ENCODE data around the gene SPATC1L.

The SPATC1L gene

DNA sequence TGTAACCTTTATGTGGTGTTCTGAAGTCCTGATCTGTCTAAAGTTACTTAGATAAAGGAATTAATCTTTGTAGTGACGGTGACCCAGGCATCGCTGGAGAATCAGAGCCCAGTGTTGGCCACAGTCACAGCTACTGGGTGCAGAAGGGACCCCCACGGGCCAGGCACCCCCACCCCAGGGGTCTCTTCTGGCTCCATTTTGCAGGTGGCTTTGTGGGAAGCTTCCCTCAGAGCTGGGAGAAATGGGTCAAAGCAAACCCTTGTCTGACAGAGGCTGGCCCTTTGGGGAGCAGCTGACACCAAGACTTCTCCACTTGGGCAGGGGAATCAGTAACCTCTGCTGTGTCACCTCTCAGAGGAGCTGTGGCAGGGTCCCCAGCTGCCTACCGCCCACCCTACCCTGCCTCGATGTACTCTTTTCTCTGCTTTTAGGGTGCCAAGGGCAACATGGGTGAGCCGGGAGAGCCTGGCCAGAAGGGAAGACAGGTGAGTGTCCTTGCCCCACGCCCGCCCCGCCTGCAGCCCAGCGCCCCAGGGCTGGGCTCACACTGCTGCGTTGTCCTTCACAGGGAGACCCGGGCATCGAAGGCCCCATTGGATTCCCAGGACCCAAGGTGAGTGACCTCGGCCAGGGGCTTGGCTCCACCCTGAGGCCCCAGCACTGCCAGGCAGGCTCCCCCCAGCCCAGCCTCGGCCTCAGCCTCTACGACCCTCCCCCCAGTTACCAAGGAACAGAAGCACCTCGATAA, 68.6 kb downstream of the SPATC1L start:
- no peaks in the 10 kb centered on the region for H3K9me3 ChIP-seq (ENCODE audit: control insufficient read depth in 1 of 2, low read length in 2 of 2)
- H3K27ac ChIP-seq (ENCODE audit: low read length), result no peak overlapping the region
- H3K4me1 ChIP-seq (ENCODE audit: control insufficient read depth in 1 of 2, insufficient read depth in 2 of 2, low read length in 2 of 2), result peaks cover 0 to 5% of the 10 kb centered on the region in 2 donors
- H3K36me3 ChIP-seq (ENCODE audit: control insufficient read depth in 1 of 2, insufficient read depth in 2 of 2, low read length in 2 of 2), result peaks cover 27 to 86% of the 10 kb centered on the region in 2 donors
- no peak overlapping the region for H3K4me3 ChIP-seq (ENCODE audit: low read depth in 1 of 2, low read length in 2 of 2)
- no peaks in the 10 kb centered on the region for H3K27me3 ChIP-seq (ENCODE audit: low read depth, low read length)

DNA sequence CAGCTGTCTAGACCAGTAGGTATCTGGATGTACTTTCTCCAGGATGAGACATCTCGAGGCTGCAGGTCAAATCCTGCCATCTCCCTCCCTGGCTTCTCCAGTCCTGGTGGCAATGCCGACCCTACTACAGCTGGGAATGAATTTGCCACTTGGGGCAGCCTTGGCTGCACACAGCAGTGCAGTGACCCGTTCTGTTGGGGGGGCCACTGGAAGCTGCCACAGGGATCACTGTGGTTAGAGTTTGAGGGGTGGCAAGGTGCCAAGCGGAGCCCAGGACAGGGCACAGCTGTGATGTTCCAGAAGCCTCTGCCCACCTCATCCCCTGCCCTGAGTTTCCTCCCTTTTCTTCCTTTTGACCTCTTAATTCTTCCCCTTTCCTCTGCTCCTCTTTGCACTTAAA, 69.3 kb downstream of the SPATC1L start:
- Histone ChIP-seq H3K9me3 (ENCODE audit: control insufficient read depth in 1 of 2, low read length in 2 of 2) (no peaks in the 10 kb centered on the region), H3K4me1 (ENCODE audit: control insufficient read depth in 1 of 2, insufficient read depth in 2 of 2, low read length in 2 of 2) (peaks cover 0 to 11% of the 10 kb centered on the region in 2 donors), H3K27me3 (ENCODE audit: low read depth, low read length) (no peaks in the 10 kb centered on the region), H3K4me3 (ENCODE audit: low read depth in 1 of 2, low read length in 2 of 2) (no peak overlapping the region), H3K27ac (ENCODE audit: low read length) (no peak overlapping the region), H3K36me3 (ENCODE audit: control insufficient read depth in 1 of 2, insufficient read depth in 2 of 2, low read length in 2 of 2) (peaks cover 27 to 79% of the 10 kb centered on the region in 2 donors)

DNA sequence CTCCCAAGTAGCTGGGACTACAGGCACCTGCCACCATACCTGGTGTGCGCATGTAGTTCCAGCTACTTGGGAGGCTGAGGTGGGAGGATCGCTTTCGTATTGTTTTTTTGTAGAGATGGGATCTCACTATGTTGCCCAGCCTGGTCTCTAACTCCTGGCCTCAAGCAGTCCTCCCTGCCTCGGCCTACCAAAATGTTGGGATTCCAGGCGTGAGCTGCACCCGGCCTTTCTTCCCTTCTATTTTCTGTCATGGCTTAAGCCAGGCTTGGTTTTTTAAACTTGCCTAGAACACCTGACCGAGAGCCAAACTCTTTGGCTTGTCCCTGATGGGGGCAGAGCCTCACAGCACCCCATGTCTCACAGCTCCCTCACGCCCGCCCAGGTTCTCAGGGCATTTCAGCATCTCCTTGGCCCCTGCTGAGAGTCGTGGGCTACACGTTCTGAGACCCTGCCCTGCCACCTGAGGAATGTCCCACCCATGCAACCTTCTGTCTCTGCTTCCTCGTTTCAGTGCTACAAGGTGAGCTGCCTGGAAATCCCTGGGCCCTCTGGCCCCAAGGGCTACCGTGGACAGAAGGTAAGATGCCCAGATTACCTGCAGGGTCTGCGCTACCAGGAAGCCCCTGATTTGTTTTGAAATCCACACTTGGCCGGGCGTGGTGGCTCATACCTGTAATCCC, 70.6 kb downstream of the SPATC1L start:
- Histone ChIP-seq H3K36me3 (ENCODE audit: control insufficient read depth in 1 of 2, insufficient read depth in 2 of 2, low read length in 2 of 2) (peaks cover 21 to 66% of the 10 kb centered on the region in 2 donors), H3K4me1 (ENCODE audit: control insufficient read depth in 1 of 2, insufficient read depth in 2 of 2, low read length in 2 of 2) (peaks cover 0 to 24% of the 10 kb centered on the region in 2 donors), H3K27me3 (ENCODE audit: low read depth, low read length) (no peaks in the 10 kb centered on the region), H3K9me3 (ENCODE audit: control insufficient read depth in 1 of 2, low read length in 2 of 2) (no peaks in the 10 kb centered on the region), H3K27ac (ENCODE audit: low read length) (no peak overlapping the region), H3K4me3 (ENCODE audit: low read depth in 1 of 2, low read length in 2 of 2) (no peak overlapping the region)

DNA sequence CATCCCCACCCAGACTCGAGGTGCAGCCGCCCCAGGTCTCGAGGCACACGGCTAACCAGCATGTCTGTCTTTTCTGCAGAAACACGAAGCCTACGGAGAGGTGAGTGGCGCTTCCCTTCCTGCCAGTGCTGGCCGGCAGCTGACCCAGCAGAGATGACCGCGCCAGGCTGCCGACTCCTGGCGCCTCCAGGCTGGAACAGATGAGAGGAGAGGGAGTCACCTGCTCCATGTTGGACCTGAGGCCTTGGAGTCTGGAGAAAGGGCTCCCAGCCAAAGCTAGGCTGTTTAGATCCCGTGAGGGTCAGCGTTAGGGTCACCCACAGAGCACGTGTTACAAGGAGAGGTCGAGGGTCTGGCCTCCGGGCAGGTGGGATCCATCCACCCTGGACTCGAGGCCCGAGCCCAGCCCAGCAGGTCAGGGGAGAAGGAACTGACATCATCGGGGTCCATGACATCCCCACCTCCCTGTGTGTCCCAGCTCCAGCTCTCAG, 71.5 kb downstream of the SPATC1L start:
- H3K4me3 ChIP-seq (ENCODE audit: low read depth in 1 of 2, low read length in 2 of 2), result no peak overlapping the region
- H3K4me1 ChIP-seq (ENCODE audit: control insufficient read depth in 1 of 2, insufficient read depth in 2 of 2, low read length in 2 of 2), result peaks cover 0 to 24% of the 10 kb centered on the region in 2 donors
- no peaks in the 10 kb centered on the region for H3K9me3 ChIP-seq (ENCODE audit: control insufficient read depth in 1 of 2, low read length in 2 of 2)
- peaks cover 20 to 57% of the 10 kb centered on the region in 2 donors for H3K36me3 ChIP-seq (ENCODE audit: control insufficient read depth in 1 of 2, insufficient read depth in 2 of 2, low read length in 2 of 2)
- H3K27me3 ChIP-seq (ENCODE audit: low read depth, low read length), result no peaks in the 10 kb centered on the region
- no peak overlapping the region for H3K27ac ChIP-seq (ENCODE audit: low read length)

DNA sequence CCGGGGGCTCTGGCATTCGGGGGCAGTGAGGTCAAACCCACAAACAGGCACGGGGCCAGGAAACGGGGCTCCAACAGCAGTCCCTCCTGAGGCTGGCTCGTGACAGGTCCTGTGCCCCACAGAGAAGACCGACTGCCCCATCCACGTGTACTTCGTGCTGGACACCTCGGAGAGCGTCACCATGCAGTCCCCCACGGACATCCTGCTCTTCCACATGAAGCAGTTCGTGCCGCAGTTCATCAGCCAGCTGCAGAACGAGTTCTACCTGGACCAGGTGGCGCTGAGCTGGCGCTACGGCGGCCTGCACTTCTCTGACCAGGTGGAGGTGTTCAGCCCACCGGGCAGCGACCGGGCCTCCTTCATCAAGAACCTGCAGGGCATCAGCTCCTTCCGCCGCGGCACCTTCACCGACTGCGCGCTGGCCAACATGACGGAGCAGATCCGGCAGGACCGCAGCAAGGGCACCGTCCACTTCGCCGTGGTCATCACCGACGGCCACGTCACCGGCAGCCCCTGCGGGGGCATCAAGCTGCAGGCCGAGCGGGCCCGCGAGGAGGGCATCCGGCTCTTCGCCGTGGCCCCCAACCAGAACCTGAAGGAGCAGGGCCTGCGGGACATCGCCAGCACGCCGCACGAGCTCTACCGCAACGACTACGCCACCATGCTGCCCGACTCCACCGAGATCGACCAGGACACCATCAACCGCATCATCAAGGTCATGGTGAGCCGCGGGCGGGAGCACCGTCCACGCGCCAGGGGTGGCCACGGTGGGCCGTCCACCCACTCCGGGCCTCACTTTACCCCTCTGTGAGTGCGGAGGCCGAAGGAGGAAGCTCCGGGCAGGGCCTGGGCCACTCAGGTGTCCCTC, 72.2 kb downstream of the SPATC1L start:
- H3K36me3 ChIP-seq (ENCODE audit: control insufficient read depth in 1 of 2, insufficient read depth in 2 of 2, low read length in 2 of 2), result peaks cover 20 to 51% of the 10 kb centered on the region in 2 donors

DNA sequence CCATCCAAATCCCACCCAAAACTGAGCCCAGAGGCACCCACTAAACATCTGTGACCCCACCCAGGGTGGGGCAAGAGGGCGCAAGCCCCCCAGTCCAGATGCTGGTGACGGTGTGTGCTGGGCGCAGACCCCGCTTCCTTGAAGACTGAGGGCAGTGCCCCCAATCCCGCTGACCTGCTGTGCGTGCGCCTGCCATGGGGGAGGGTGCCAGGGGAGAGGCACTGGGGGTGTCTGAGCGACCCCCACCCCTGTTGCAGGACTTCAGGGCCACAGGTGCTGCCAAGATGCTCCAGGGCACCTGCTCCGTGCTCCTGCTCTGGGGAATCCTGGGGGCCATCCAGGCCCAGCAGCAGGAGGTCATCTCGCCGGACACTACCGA, 73.1 kb downstream of the SPATC1L start:
- H3K4me1 ChIP-seq (ENCODE audit: control insufficient read depth in 1 of 2, insufficient read depth in 2 of 2, low read length in 2 of 2), result peaks cover 0 to 24% of the 10 kb centered on the region in 2 donors
- H3K4me3 ChIP-seq (ENCODE audit: low read depth in 1 of 2, low read length in 2 of 2), result no peak overlapping the region
- H3K27me3 ChIP-seq (ENCODE audit: low read depth, low read length), result no peaks in the 10 kb centered on the region
- H3K36me3 ChIP-seq (ENCODE audit: control insufficient read depth in 1 of 2, insufficient read depth in 2 of 2, low read length in 2 of 2), result peaks cover 15 to 41% of the 10 kb centered on the region in 2 donors
- H3K9me3 ChIP-seq (ENCODE audit: control insufficient read depth in 1 of 2, low read length in 2 of 2), result no peaks in the 10 kb centered on the region
- H3K27ac ChIP-seq (ENCODE audit: low read length), result no peak overlapping the region

More for the DNA sequence above, 72.2 kb downstream of the SPATC1L start:
- H3K9me3 ChIP-seq (ENCODE audit: control insufficient read depth in 1 of 2, low read length in 2 of 2), result no peaks in the 10 kb centered on the region
- no peak overlapping the region for H3K4me3 ChIP-seq (ENCODE audit: low read depth in 1 of 2, low read length in 2 of 2)
- no peaks in the 10 kb centered on the region for H3K27me3 ChIP-seq (ENCODE audit: low read depth, low read length)
- H3K4me1 ChIP-seq (ENCODE audit: control insufficient read depth in 1 of 2, insufficient read depth in 2 of 2, low read length in 2 of 2), result peaks cover 0 to 24% of the 10 kb centered on the region in 2 donors
- H3K27ac ChIP-seq (ENCODE audit: low read length), result no peak overlapping the region

All from muscle layer of duodenum (tissue), 2 donors.